ENCODE measurements around the gene NOL12.

GRCh38 chr22:37690901-37691504 lies 4.9 kb downstream of the NOL12 start:
- TF ChIP-seq CTCF (IDR thresholded peaks at IDR 0.05) = no peak
- TF ChIP-seq REST (IDR thresholded peaks at IDR 0.05) = no peak
- TF ChIP-seq RNF2 (IDR thresholded peaks at IDR 0.05; ENCODE audit: borderline replicate concordance, low read depth) = no peak
- no peak for TF ChIP-seq CHD2 (IDR thresholded peaks at IDR 0.05; ENCODE audit: low read length, partially characterized antibody)
- TF ChIP-seq CHD4 (IDR thresholded peaks at IDR 0.05; ENCODE audit: borderline replicate concordance) = no peak
- no peak for TF ChIP-seq POLR2A (IDR thresholded peaks at IDR 0.05; ENCODE audit: low read length)
